IPS-NIHi11 (cell line): ENCODE measurements around the gene TUBA1B.

Experiments used
- DNase-seq: peaks from one replicate; pipeline ENCODE4 v3.0.0; 2012; ENCODE audit warnings: mixed read lengths, low spot score

TUBA1B gene

DNA sequence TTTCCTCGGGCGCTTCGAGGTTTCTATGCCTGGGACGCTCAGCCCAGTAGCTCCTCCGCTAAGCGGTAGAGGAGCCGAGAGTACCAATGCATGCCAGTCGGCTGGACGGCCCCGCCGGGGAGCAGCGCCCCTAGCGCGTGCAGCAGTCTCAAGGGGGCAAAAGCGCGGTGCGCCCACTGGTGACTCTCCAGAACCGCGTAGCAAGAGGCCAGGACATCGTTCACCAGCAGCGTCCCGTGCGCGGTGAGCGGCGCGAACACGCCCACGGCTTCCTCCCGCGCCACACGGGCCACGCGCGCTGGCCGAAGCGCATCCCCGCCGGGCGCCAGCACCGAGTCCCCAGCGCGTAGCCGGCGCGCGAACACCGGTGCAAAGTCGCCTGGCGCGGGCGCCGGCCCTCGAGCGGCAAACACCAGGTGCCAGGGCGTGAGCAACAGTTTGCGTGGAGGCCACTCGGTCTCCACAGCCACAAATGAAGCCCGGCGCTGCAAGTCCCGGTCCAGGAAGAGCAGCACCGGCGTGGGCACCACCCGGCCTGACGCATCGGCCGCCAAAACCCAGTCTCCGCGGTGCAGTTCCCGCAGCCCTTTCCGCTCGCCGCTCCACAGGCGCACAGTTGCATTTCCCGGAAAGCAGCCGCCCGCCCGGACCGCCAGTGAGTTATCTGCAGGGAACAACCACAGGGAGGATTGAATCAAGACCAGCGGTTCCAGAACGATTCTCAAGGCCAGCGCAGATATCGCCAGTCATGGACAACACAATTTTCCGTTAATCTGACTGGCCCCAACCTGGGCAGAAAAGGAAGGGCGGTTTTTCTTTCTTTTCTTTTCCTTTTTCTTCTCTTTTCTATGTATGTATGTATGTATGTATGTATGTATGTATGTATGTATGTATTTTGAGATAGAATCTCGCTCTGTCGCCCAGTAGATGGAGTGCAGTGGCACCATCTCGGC is 41.1 kb downstream of the TUBA1B start:
- peak; percentile 50 for DNase-seq

- no peak for DNase-seq
These were observed 42.3 kb downstream of the TUBA1B start for GRCh38 chr12:49088932-49089330.

GRCh38 chr12:49088150-49088931 is 42.9 kb downstream of the TUBA1B start:
- peak; percentile 85 for DNase-seq

GRCh38 chr12:49086116-49086515 is 45.1 kb downstream of the TUBA1B start:
- DNase-seq = no peak

- DNase-seq = no peak
These were observed 46.8 kb downstream of the TUBA1B start for GRCh38 chr12:49084438-49084837.

- DNase-seq = no peak
These were observed 51.4 kb downstream of the TUBA1B start for GRCh38 chr12:49079793-49080192.
